CD4-positive, alpha-beta T cell (primary cell): ENCODE measurements around the gene HMCN1. TPM values are rescaled to one million over a fixed set of nuclear protein-coding genes. Genes with fewer than 3 reads are reported as not detected.

Experiments used
- ATAC-seq: fragments of 200-7000 bp; cut with Tn5 transposase; one replicate; pipeline ENCODE4 v1.10.0; 2022; ENCODE audit warnings: mild to moderate bottlenecking; ENCODE audit not compliant: poor library complexity
- CTCF ChIA-PET: fragments of 350-600 bp; sonication (Branson Sonifier 250); formaldehyde crosslinking; loops from one replicate; lab custom pipeline; 2021; ENCODE audit warnings: antibody characterized with exemption, inconsistent platforms; lab: Charles Lee
- POLR2A ChIA-PET: fragments of 350-600 bp; sonication (Branson Sonifier 250); formaldehyde crosslinking; loops from one replicate; lab custom pipeline; 2021; ENCODE audit warnings: antibody characterized with exemption, inconsistent platforms; lab: Charles Lee
- DNase-seq, 14 experiments: peaks; one replicate each; pipeline ENCODE4 v3.0.0-alpha.2; 2013 to 2020; ENCODE audit warnings: mixed read lengths in 2 of 14
- H3K27ac ChIP-seq, 2 donors: one replicate each; pipeline versions ENCODE4 v1.5.1 to v1.7.0; 2013; ENCODE audit warnings: low read length in 2 of 2, low read depth in 1 of 2, mild to moderate bottlenecking in 1 of 2
- H3K27me3 ChIP-seq, 2 experiments: 1 replicate in 1 of 2; 2 replicates in 1 of 2; pipeline versions ENCODE4 v1.6.1 to v1.7.0; 2013; ENCODE audit warnings: low read length in 2 of 2, control low read depth in 1 of 2, mild to moderate bottlenecking in 1 of 2, moderate library complexity in 1 of 2; ENCODE audit not compliant: insufficient read depth in 2 of 2, control insufficient read depth in 1 of 2
- H3K36me3 ChIP-seq: one replicate; pipeline ENCODE4 v1.6.1; 2013; ENCODE audit warnings: low read length, control low read depth; ENCODE audit not compliant: insufficient read depth
- H3K4me1 ChIP-seq: one replicate; pipeline ENCODE4 v1.6.1; 2013; ENCODE audit warnings: low read length, control low read depth; ENCODE audit not compliant: insufficient read depth
- H3K4me3 ChIP-seq: one replicate; pipeline ENCODE4 v1.5.1; 2013; ENCODE audit warnings: mild to moderate bottlenecking, low read length, moderate library complexity
- H3K9me3 ChIP-seq, 2 experiments: 1 replicate in 1 of 2; 2 replicates in 1 of 2; pipeline versions ENCODE4 v1.6.1 to v1.7.0; 2013; ENCODE audit warnings: low read length in 2 of 2, mild to moderate bottlenecking in 2 of 2, control low read depth in 1 of 2, moderate library complexity in 1 of 2; ENCODE audit not compliant: control insufficient read depth in 1 of 2, insufficient read depth in 1 of 2
- H3K27ac Mint-ChIP-seq: one replicate; pipeline ENCODE4 v1.8.0; 2020; ENCODE audit warnings: mixed read lengths
- H3K27me3 Mint-ChIP-seq: one replicate; pipeline ENCODE4 v1.8.0; 2021; ENCODE audit warnings: mixed read lengths
- H3K36me3 Mint-ChIP-seq: one replicate; pipeline ENCODE4 v1.8.0; 2021; ENCODE audit warnings: low read depth, mixed read lengths
- H3K4me1 Mint-ChIP-seq: one replicate; pipeline ENCODE4 v1.8.0; 2021; ENCODE audit warnings: low read depth, mixed read lengths
- H3K4me3 Mint-ChIP-seq: one replicate; pipeline ENCODE4 v1.8.0; 2020; ENCODE audit warnings: mild to moderate bottlenecking, mixed read lengths
- H3K9me3 Mint-ChIP-seq: one replicate; pipeline ENCODE4 v1.8.0; 2020; ENCODE audit warnings: mixed read lengths
- intact Hi-C, 2 experiments: fragments of 100-400 bp; cut with DNase I in 1 of 2; cut with micrococcal nuclease in 1 of 2; formaldehyde crosslinking; loops; one replicate each; pipeline versions ENCODE4 v1.15.1 to v1.9.0; 2023 to 2025; cut with DNase I, micrococcal nuclease
- total RNA-seq, 174 experiments: library from RNA in 2 of 174; stranded (reverse) in 2 of 174; gene quantifications; one replicate each; pipeline ENCODE4 v1.2.3 and lab custom pipeline; 2021 to 2026
- TF ChIP-seq, protein P1 (sequence below): fragments of 200-600 bp; IDR thresholded peaks from one replicate; pipeline ENCODE4 v1.8.0; 2022; ENCODE audit warnings: antibody characterized with exemption, mild to moderate bottlenecking

Gene HMCN1
- total RNA-seq, 2 experiments from 2014 or later, result 0.14 TPM

DNA sequence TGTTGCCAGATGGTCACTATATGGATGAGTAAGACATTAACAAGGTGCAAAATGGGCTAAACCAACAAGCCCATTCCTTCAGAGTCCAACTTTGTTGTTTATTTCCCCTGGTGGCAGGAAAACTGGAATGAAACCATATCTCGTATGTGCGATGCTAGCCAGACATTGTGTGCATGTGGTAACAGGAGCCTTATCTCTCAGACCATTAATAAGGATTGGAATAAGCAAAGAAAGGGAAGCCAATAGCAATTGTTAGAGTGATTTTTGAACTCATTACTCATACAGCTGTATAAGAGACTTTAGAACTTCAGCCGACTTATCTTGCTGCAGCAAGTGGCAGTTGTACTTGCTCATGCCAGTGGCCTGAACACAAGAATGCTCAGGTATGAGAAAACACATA is 30.0 kb upstream of the HMCN1 start:
- H3K9me3 ChIP-seq, result no peaks in the 10 kb centered on the region
- no peak overlapping the region for H3K27ac ChIP-seq
- peaks cover 6% of the 10 kb centered on the region for H3K4me1 ChIP-seq
- no peak overlapping the region for H3K27ac Mint-ChIP-seq
- no peaks in the 10 kb centered on the region for H3K9me3 Mint-ChIP-seq
- no peaks in the 10 kb centered on the region for H3K36me3 ChIP-seq
- ChIA-PET POLR2A (no interaction called here), CTCF (no interaction called here)
- H3K36me3 Mint-ChIP-seq, result no peaks in the 10 kb centered on the region
- intact Hi-C loops, result no loop called here
- H3K27me3 ChIP-seq, result peaks cover 4 to 7% of the 10 kb centered on the region in 2 experiments
- no peak for DNase-seq
- peaks cover 36% of the 10 kb centered on the region for H3K27me3 Mint-ChIP-seq
- no peak overlapping the region for H3K4me3 ChIP-seq
- TF ChIP-seq, protein P1, sequence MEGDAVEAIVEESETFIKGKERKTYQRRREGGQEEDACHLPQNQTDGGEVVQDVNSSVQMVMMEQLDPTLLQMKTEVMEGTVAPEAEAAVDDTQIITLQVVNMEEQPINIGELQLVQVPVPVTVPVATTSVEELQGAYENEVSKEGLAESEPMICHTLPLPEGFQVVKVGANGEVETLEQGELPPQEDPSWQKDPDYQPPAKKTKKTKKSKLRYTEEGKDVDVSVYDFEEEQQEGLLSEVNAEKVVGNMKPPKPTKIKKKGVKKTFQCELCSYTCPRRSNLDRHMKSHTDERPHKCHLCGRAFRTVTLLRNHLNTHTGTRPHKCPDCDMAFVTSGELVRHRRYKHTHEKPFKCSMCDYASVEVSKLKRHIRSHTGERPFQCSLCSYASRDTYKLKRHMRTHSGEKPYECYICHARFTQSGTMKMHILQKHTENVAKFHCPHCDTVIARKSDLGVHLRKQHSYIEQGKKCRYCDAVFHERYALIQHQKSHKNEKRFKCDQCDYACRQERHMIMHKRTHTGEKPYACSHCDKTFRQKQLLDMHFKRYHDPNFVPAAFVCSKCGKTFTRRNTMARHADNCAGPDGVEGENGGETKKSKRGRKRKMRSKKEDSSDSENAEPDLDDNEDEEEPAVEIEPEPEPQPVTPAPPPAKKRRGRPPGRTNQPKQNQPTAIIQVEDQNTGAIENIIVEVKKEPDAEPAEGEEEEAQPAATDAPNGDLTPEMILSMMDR, result no peak
- no peak for ATAC-seq
- H3K4me1 Mint-ChIP-seq, result peaks cover 5% of the 10 kb centered on the region
- H3K4me3 Mint-ChIP-seq, result no peak overlapping the region

DNA sequence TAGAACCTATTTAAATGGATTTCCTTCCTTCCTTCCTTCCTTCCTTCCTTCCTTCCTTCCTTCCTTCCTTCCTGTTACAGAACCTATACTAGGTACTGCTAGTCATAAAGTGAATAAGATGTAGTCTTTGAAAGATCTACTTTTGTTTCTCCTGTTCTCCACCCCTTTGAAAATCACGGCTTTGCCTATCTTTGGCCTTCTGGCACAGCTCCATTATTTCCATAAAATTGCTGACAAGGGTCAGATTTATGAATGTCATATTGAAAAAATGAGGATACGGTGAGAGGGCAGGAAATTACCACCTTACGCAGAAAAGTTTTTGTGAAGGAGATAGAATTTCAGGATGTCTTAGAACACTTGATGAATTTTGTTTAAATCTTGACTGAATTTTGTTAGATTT is 18.1 kb upstream of the HMCN1 start:
- no peaks in the 10 kb centered on the region for H3K4me1 Mint-ChIP-seq
- ChIA-PET POLR2A (no interaction called here), CTCF (no interaction called here)
- no peak overlapping the region for H3K4me3 ChIP-seq
- DNase-seq, result no peak
- no peak for ATAC-seq
- no peak overlapping the region for H3K27ac ChIP-seq
- intact Hi-C loops, result no loop called here
- peaks cover 27% of the 10 kb centered on the region for H3K27me3 Mint-ChIP-seq
- TF ChIP-seq, protein P1, result no peak
- peaks cover 2% of the 10 kb centered on the region for H3K9me3 Mint-ChIP-seq
- no peak overlapping the region for H3K4me3 Mint-ChIP-seq
- no peak overlapping the region for H3K27ac Mint-ChIP-seq
- peaks cover 4 to 5% of the 10 kb centered on the region in 2 experiments for H3K27me3 ChIP-seq
- H3K9me3 ChIP-seq, result no peaks in the 10 kb centered on the region
- H3K36me3 ChIP-seq, result no peaks in the 10 kb centered on the region
- no peaks in the 10 kb centered on the region for H3K36me3 Mint-ChIP-seq
- no peaks in the 10 kb centered on the region for H3K4me1 ChIP-seq

DNA sequence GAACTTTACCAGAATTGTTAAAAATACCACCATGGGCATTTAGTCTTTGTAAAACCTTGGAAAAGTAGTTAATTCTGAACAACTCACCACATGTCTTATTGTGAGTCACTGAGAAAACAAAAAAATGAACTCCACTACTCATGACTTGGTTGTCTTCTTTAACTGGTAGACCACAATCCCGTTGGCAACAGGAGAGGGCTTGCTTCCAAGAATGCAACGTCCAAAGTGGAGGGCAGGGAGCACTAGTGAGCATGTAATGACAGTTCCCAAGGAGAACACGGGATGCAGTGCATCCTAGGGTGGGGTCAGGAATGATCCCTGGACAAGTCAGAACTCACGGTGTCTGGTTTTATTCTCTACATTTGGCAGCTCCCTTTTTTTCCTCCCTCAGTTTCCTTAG is 15.2 kb upstream of the HMCN1 start:
- Histone ChIP-seq H3K27me3 (peaks cover 4 to 5% of the 10 kb centered on the region in 2 experiments), H3K36me3 (no peaks in the 10 kb centered on the region), H3K4me1 (no peaks in the 10 kb centered on the region), H3K4me3 (no peak overlapping the region), H3K27ac (no peak overlapping the region), H3K9me3 (no peaks in the 10 kb centered on the region)
- peaks cover 1% of the 10 kb centered on the region for H3K9me3 Mint-ChIP-seq
- DNase-seq, result no peak
- H3K4me1 Mint-ChIP-seq, result no peaks in the 10 kb centered on the region
- peaks cover 21% of the 10 kb centered on the region for H3K27me3 Mint-ChIP-seq
- ChIA-PET CTCF (no interaction called here), POLR2A (no interaction called here)
- H3K36me3 Mint-ChIP-seq, result no peaks in the 10 kb centered on the region
- no peak overlapping the region for H3K27ac Mint-ChIP-seq
- intact Hi-C loops, result no loop called here
- no peak for ATAC-seq
- TF ChIP-seq, protein P1, result no peak
- no peak overlapping the region for H3K4me3 Mint-ChIP-seq
